SH-SY5Y (cell line): ENCODE data around the gene CCDC60.

Experiments used
- GATA2 ChIP-seq: IDR thresholded peaks from 2 replicates; pipeline ENCODE4 v1.6.1; 2011; ENCODE audit warnings: mild to moderate bottlenecking, low read depth, low read length
- GATA3 ChIP-seq: IDR thresholded peaks from 2 replicates; pipeline ENCODE4 v1.6.1; 2011; ENCODE audit warnings: low read depth, mild to moderate bottlenecking, low read length, moderate library complexity

GRCh38 chr12:119406308-119406707 lies 71.8 kb downstream of the CCDC60 start:
- TF ChIP-seq GATA3 (no peak), GATA2 (no peak)
